NCI-H187 treated with DMSO at 0.1 percent for 48 hours (cell line): Measurements from ENCODE around the gene PRRC2A.
A peak's percentile ranks its signal among the peaks of the same experiment; 100 is the strongest.

Experiments used
- DNase-seq: peaks from one replicate; lab custom pipeline; 2025; lab: John Stamatoyannopoulos, UW

Gene PRRC2A

DNA sequence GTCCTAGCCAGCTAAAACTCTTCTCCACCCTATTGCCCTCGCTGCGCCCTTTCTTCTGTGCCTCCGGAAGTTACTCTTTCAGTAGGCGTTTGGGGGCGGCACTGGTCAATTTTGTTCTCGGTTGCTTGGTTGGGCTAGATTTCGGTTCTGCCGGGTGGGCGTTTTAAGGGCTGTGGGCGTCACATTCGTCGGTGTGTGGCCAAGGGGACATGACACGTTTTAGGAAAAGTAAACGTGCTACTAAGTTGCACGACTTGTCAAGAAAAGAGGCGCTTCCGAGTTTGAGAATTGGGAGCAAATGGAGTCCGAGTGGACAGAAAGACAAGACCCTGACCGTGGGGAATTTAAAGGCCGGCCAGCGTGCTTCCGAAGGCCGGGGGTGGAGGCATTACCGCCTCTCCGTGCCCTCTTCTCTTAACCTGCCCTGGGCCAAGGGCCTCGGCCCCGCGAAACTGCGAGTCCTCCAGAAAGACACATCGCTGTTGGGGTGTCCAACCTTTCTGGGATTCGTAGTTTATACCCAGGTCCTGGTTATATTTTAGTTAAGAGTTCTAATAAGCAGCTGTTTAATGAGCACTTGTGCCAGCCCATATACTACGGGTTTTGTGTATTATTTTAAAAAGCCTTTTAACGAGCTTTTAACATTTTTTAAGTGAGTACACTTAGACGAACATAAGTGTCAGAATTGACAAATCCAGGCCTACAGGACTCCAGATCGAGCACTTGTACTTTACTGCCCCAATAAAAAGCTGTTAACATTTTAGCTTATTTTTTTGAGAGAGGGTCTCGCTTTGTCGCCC is 32.6 kb downstream of the PRRC2A start:
- DNase-seq = peak; percentile 79

DNA sequence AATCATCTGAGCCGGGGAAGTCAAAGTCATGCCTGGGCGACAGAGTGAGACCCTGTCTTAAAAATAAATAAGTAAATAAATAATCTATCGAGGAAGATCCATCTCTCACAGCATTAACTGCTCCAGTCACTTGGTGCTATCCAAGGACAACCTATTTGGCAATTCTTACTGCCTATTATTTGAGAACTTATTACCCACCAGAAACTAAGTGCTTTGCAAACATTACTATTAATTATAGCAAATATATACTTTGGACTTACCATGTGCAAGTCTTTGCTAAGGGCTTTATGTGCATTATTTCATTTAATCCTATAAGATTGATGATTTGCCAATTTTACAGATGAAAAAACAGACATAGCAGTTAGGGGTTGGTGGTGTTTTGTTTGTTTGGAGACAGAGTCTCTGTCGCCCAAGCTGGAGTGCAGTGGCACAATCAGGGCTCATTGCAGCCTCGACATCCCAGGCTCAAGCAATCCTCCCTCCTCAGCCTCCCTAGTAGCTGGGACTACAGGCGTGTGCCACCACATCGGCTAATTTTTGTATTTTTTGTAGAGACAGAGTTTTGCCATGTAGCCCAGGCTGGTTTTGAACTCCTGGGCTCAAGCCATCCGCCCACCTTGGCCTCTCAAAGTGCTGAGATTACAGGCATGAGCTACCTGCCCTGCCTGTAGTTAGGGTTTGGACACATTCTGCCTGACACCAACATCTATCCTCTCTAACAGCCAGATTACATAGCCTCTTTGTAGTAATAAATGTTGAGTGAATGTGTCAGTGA is 34.2 kb downstream of the PRRC2A start:
- DNase-seq = no peak

DNA sequence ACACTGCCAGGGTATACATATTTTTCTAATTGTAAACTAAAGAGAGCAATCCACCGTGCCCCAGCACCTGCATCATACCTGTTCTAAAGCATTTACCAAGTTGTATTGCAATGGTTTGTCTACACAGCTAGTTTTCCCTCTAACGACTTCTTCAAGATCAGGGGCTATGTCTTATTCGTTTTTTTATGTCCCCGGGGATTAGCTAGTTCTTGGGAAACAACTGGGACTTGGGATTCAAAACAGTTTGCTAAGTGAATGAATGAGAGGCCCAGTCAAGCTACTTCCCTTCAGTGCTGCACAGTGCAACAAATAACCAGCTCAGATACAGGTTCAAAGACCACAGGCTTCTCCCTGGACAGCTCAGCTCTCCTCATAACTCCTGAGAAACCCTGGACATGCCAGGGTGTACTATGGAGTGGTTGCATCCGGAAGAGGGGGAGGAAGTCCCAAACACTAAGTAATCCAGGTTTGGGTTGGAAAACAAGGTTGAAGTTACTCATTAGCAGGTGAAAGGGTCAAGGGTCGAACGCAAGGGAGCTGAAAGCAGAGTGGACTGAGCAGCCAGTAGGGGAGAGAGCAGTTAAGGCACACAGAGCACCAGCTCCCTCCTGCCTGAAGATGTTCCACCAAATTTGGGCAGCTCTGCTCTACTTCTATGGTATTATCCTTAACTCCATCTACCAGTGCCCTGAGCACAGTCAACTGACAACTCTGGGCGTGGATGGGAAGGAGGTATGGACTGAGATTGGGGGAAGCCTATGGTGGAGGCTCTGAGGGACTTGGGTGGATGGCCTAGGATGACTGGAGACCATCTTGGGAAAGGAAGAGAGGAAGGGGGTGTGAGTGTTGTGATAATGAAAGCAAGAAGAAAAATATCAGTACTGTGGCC is 35.1 kb downstream of the PRRC2A start, which contains the start of gene APOM:
Gene APOM (plus strand): TSS at position 546 of the 889 bp plus-strand sequence. CDS start 73 bp downstream, at position 619.
- no peak for DNase-seq

DNA sequence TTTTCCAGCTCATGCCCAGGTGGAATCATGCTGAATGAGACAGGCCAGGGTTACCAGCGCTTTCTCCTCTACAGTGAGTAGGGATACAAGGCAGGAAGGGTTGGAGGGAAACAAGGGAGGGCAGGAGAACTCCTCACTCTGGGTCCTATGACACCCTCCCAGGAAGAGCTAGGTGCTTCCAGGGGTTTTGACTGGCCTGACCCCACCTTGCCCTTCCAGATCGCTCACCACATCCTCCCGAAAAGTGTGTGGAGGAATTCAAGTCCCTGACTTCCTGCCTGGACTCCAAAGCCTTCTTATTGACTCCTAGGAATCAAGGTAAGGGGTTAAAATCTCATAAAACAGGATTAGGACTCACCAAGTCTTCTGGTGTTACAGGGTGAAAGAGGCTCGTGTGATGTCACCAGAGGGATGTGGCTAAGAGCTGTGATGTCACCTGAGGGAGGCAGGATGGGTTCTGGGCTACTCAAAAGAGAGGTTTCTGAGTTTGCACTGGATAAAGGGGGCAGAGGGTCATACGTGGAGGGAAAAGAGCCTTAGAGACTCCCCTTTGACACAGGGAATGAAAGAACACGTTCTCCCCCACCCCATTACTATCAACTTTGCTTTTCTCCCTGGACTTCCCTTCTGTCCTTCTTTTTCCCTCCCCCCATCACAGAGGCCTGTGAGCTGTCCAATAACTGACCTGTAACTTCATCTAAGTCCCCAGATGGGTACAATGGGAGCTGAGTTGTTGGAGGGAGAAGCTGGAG is 37.1 kb downstream of the PRRC2A start:
- no peak for DNase-seq

DNA sequence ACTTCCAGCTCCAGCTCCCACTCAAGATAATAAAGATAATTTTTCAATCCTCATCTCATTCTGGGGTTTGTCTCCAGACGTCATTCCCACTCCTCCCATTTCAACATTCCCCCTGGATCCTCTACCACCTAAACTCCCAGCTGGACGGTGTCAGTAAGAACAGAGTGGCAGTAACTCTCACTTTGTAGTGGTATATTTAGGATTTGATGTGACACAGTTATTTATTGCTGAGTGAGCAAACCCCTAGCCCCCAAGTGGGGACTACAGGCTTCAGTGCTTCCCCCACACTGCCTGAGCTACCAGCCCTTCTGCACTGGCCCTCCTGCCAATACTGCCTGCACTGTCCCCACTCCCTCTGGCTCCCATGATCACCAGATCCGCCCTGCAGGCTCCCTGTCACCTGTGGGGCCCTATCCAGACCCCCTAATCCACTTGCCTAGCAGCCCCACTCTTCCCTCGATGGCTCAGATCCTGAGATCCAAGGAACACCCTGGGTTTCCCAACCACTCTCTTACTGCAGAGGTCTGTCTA is 37.7 kb downstream of the PRRC2A start:
- DNase-seq = no peak

DNA sequence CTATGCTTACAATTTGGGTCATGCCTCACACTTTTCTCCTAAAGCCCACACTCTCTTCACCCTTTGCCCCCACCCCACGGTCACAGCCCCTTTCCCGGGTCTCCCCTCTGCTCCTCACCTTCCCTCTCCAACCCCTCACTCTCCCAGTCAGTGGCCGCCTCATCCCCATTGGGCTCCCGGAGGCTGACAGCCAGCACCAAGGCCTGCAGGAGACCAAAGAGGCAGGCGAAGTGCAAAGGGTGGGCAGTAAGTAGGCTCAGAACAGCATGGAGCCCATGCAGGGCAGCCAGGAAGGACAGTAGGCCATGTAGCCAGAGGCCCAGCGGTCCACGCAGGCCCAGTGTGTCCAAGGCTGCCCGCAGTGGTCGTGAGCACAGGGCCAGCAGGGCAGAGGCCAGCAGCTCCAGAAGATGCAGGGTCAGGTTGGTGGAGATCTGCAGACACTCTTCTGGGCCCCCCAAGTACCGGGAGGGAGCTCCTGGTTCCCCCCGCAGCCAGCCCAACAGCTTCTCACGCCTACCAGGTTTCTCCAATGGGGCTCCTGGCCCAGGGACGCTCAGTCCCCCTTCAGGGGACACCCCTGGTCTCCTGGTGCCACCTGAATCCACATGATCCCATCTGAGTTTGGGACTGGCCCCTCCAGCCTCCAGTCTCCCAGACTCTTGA is 38.6 kb downstream of the PRRC2A start:
- DNase-seq = no peak

DNA sequence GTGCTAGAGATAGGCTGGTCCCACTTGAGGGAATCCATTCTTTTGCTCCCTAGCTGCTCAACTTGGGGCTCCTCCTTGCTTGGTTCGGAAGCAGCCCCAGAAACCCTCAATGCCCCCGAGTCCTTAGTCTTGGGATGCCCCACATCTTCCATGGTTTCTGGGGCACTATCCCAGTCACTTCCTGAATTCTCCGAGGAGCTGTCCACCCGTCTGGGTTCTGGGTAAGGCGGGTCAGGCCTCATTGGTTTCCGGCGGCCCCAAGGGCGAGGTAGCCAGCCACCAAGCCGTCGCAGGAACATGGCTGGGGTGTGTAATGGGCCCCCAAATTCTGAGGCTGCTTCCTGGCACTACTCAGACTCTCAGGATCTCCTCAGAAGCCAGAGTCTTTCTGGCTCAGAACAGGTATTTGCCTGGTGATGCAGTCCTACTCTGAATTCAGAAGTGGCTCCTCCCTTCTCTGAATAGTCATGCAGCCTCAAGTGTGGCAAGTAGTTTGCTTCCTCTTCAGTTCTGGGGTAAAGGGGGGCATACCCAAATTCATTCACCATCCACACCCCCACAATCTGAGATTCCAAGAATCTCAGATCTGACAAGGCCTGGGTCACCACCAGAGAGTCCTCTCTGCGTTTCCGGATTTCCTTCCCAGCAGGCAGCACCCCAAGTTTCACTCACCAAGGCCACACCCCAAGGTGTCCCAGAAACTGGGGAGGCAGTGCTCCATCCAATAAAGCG is 39.3 kb downstream of the PRRC2A start:
- DNase-seq = no peak

DNA sequence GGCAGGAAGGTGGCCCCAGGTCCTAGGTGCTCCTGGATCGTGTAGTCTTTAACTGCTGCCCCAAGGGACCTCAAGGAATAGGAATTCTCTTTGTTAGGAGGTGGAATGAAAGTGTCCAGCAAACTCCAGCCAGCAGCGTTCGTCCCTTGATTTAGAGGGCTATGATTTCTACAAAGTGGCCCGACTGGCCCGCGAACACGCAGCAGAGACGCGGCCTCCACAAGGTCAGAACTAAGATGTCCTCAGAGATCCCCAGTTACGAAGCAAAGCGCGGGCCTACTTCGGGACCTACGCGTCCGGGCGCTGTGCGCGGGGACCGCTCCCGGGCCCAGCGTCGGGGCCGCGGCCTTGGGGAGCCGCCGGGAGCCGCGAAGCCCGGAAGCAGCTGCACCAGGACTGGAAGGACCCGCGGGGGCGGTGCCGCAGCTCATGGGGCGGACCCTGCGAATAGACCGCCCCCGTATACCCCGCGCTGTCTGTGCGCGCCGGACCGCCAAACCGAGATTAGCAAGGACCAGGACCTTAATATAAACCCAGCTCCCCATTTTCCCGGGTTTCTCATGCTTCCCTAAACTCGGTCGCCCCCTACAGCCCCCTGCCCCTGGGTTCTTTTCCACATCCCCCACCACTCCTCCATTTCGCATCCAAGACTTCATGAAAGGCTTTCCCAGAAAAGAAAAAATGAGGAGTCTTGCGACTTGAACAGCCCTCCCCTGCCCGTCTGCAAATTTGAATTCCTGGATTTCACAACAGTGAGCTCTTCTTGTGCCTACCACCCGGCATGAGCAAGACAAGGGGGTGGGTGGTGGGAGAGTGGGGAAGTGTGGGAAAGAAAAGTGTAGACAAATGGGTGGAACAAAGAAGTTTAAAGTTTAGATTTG is 40.1 kb downstream of the PRRC2A start, which contains the start of gene C6orf47:
Gene C6orf47 (minus strand): TSS at position 398 of the 881 bp plus-strand sequence. CDS start 831 bp downstream, outside the sequence.
- DNase-seq = peak; percentile 12

DNA sequence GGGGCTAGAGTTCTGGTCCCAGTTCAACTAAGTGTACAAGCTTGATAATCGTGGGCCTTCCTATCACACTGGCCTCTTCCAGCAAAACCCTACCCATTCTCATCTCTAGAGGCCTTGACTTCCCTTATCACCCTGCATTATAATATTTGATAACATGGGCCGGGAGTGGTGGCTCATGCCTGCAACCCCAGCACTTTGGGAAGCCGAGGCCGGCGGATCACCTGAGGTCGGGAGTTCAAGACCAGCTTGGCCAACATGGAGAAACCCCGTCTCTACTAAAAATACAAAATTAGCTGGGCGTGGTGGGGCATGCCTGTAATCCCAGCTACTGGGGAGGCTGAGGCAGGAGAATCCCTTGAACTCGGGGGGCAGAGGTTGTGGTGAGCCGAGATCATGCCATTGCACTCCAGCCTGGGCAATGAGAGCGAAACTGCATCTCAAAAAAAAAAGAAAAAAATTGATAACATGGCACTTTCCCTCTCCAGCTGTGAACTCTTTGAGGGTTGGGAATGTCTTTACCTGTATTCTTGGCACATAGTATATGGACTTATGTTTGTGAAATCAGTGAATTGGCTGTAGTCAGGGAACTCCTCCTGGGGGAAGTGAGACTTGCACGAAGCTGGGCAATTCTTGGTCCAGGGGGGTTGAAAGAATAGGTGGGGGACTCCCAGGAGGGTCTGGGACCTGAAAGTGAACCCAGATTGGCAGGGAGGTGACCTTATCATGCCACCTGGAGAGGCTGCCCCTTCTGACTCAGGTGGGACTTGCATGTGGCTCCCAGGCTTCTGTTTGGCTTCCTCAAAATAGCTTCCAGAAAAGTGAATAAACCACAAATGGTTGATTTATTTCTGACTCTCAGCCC is 41.0 kb downstream of the PRRC2A start:
- no peak for DNase-seq

DNA sequence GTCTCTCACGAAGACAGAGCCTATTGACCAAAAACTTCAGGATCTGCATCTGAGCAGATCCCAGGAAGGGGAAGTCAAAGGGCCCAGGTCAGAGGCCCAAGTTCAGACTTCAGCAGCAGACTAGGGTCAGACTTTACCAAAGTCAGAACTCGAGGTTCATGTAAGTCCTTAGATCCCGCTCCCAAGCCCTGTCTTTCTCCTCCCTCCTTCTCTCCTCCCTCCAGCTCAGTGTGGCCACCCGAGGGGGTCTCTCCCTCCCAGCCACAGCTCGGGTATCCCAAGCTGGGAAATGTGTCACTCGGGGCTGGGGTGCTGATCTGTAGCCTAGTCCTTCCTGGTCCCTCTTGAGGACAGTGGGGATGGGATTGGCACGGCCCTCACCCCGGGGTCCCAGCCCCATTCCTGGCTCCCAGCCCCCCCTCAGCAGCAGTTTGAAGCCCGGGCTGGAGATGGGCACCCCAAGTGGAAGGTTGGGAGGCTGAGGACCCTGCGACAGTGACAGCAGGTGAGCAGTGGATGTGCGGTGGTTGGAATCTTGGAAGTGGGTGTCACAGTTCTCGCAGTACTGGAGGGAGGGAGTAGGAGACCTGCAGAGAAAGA is 41.7 kb downstream of the PRRC2A start:
- no peak for DNase-seq

DNA sequence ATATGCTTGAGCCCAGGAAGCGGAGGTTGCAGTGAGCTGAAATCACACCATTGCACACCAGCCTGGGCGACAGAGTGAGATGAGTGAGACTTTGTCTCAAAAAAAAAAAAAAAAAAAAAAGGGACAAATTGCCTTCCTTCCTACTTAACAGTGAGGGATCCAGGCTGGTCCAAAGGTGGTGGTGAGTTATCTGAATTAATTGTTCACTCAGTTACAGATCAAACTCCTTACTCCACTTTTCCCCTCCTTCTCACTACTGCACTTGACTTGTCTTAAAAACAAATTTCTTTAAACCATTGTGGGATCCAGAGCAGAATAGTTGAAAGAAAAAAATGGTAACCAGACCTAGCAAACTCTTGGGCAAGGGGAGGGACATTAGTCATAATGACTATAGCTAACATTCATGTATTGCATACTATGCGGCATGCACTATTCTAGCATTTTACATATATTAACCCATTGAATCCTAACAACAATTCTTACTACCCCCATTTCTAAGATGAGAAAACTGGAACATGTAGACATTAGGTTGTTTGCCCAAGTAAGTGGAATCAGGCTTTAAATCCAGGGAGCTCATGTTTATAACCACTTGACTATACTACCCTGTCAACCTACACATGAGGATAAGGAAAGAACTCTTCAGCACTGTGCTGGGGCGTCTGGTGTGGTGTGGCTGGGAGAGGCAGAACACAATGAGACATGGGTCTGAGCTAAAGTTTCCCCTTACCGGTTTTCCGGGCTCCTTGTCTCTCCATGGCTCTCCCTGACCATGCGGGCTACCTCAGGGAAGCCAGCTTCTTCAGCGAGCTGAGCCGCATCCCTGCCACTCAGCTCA is 42.8 kb downstream of the PRRC2A start:
- no peak for DNase-seq

DNA sequence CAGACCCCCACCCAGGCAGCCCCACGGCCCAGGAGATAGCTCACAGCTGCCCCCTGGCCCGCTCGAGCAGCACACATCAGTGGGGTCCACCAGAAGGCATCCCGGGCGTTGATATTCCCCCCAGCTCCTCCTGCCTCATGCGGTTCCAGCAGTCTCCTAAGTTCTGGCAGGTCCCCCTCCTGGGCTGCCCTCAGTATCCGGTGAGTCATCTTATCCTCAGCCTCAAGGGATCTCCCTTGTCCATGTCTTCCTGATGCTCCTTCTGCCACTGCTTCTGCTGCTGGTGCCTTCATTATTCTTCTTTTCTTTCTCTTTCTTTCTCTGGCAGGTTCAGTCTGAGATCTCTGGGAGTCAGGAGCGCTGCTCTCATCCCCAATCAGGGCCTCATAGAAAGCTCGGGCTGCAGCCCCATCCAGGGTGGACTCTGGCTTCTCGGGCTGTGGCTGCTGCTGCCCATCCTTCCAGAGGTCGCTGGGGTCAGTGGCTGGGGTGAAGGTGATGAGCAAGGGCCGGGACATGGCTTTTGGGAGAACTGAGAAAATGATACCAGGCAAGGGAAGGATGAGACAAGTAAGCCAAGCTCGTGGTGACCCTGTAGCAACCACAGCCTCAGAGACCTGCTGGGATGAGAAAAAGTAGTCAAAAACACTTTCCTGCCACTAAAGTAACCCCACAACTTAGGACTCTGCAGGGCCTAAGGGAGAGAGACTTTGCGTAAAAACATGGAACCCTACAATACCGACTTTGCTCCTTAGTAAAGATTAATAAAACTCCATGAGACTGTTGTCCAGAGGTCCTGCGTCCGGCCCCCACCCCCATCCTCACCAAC is 43.7 kb downstream of the PRRC2A start:
- no peak for DNase-seq

DNA sequence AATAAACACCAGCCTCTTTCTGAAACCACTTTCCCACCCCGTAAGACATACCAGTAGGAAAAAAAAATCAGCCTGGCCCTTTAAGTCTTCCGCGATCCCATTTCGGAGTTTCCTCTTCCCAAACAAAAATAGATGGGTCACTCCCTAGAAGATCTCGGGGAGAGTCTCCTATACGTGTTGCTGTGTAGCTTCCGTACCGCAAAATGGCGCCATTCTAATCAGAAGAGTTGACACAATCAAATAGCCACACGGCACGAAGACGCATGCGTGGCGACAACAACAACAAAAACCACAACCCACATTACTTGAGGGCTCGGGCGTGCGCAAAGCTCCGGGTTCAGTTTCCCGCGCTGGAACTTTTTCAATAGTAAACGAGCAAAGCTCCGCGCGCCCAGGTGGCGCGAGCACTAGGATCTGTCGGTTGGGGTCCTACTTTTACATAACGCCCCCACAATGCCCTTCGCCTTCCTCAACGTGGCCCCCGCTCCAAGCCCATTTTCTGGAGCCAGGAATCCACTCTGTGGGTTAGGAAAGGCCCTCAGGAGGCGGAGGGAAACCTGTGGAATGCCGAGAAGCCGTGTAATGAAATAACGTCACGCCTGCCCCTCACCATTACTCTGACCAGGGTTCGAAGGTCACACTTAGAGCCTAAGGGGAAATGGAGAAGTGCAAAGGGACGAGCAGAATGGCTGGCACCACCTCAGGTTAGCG is 44.4 kb downstream of the PRRC2A start, which contains the start of gene GPANK1:
Gene GPANK1 (minus strand): TSS at position 208 of the 711 bp plus-strand sequence. CDS start 519 bp downstream, outside the sequence.
- peak; percentile 14 for DNase-seq

DNA sequence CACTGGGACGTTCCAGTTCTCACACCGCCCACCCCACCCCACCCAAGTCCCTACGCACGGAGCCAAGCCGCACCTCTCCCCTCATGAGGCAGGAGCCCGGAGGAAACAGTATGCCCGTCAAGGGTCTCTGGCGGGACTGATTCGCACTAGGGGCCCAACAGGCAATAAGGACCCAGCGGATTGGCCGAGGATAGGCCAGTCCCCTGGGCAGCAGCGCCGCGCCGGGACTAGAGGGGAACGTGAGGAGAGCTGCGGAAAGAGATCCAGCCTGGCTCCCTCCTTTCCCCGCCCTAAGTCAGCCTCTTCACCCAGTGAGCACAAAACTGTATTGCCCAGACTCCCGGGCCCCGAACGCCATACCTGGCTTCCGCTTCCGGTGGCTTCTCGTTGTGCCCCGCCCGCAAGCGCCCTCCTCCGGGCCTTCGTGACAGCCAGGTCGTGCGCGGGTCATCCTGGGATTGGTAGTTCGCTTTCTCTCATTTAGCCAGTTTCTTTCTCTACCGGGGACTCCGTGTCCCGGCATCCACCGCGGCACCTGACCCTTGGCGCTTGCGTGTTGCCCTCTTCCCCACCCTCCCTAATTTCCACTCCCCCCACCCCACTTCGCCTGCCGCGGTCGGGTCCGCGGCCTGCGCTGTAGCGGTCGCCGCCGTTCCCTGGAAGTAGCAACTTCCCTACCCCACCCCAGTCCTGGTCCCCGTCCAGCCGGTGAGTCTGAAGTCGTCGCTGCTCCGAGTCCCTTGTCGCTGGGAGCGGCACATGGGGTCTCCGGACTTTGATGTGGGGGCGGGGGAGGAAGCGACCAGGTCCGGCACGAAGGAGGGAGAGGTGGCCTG is 45.2 kb downstream of the PRRC2A start, which contains the start of gene CSNK2B:
Gene CSNK2B (plus strand): TSS at position 580 of the 836 bp plus-strand sequence. CDS start 752 bp downstream, outside the sequence.
- peak; percentile 84 for DNase-seq
